GM23248 (cell line): ENCODE results near the gene KIF1A.

ENCODE experiments used
- EZH2 ChIP-seq: fragments of 200-600 bp; sonication (generic); IDR thresholded peaks from 2 replicates; pipeline ENCODE4 v1.6.1; 2018; ENCODE audit warnings: antibody characterized with exemption, mild to moderate bottlenecking; ENCODE audit not compliant: insufficient read depth, poor library complexity, severe bottlenecking
- EZH2phosphoT487 ChIP-seq: fragments of 200-600 bp; sonication (generic); IDR thresholded peaks from 2 replicates; pipeline ENCODE4 v1.6.1; 2018; ENCODE audit warnings: antibody characterized with exemption, moderate library complexity, mild to moderate bottlenecking, low read depth; ENCODE audit not compliant: insufficient read depth

- no peak for TF ChIP-seq EZH2
- no peak for TF ChIP-seq EZH2phosphoT487
Measured at GRCh38 chr2:240701091-240701735, 118.8 kb downstream of the KIF1A start.
